DMS153 treated with DMSO at 0.1 percent for 48 hours (cell line): ENCODE measurements around the gene ADD1.

ENCODE experiments used
- DNase-seq: peaks from one replicate; lab custom pipeline; 2025; ENCODE audit not compliant: unreplicated experiment; lab: John Stamatoyannopoulos, UW

The ADD1 gene

GRCh38 chr4:2805712-2806389 lies 37.8 kb upstream of the ADD1 start:
- DNase-seq: no peak

GRCh38 chr4:2806390-2807355 lies 37.0 kb upstream of the ADD1 start:
- no peak for DNase-seq

DNA sequence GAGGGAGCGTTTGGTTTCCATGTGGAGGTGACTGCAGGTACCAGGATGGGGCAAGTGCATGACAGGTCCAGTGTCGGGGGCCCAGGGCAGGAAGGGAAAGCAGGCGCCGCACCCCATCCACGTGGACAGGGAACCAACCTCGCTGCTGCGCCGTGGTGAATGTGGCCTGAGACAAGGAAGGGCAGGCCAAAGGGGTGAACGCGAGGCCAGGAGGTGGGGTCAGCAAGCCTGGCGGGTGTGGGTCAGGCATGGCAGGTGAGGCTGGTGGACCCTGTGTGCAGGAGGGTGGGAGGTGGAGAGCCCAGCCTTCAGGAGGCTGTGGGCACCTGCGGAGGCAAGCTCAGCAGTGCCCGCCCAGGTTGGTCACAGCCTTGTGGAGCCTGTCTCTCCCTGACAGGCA lies 36.1 kb upstream of the ADD1 start:
- DNase-seq: no peak

- no peak for DNase-seq
These were observed 35.6 kb upstream of the ADD1 start for GRCh38 chr4:2808001-2808400.

- no peak for DNase-seq
These were observed 33.9 kb upstream of the ADD1 start for GRCh38 chr4:2809610-2810180.

DNA sequence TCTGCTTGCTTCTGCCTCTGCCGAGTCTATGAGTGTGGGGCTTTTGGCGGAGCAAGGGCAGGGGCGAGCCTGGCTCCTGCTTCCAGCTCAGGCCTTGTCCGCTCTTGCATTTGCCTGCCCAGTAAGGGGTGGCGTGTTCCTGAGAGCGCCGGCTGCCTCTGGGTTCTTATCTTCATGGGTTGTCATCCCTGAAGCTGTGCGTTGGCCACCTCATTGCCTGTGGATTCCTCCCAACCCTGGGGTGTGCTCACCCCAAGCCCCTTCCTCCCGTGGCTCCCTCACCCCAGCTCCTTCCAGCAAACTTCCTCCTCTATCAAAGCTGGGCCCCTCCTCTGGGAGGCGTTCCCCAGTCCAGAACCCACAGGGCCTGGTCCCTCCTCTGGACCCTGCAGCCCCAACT lies 33.3 kb upstream of the ADD1 start:
- DNase-seq: no peak

DNA sequence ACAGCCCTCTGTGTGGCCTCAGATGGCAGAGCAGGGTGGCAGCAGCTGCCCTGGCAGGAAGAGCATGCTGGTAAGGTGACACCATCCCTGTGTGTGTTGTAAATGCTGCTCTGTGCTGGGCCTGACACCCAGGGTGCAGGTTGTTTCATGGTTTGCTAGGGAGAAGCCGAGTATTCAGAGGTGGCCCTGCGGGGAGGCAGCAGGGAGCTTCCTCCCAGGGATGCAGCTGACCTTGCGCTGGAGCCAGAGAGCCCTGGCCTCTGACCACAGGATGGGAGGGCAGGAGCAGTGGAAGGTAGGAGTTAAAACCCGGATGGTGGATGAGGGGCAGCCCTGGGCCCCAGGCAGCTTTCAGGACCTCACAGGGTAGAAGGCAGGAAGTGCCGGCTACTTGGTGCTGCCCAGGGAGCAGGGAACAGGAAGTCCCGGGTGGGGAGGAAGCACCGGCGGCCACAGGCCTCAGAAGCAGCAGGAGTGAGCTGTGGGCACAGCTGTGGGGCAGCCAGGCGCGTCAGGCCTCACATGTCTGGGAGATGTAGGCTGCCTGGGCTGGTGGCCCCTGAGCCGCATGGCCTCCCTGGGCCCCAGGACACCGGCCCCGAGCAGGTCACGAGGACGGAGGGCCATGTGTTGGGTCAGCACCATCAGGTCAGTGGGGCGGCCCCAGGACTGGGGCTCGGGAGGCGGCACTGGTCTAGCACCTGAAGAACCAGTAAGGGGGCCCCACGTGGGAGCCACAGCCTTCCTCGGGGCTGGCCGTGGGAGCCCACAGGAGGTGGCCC lies 31.6 kb upstream of the ADD1 start:
- no peak for DNase-seq

DNA sequence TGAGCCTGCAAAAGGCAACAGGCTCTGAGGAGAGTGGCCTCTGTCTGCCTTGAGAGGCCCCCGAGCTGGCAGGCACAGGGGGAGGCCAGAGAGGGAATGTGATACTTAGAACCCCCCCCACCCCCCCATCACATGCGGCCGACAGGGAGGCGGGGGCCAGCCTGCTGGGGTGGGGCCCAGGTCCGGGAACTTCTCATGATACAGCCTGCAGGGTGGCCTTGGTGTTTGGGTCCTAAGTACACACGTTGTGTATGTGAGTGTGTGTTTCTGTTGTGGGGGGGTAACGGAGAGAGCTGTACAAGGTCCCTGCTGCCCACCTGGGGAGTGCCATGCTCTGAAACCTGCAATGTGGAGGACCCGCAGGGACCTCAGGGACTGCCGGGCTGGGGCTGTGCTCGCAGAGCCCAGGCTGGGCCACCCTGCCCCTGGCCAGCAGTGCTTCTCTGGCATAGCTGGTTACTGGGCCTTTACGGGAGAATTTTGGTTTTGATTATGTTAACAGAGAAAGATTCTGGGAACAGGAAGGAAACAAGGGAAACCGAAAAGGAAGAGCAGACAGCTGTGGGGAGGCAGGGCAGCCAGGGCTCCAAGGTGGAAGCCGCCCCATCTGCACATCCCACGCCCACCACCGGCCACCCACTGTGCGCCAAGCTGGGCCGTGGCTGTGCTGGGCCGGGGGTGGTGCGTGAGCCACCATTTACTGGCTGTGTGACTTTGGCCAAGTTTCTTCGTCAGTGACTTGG lies 30.9 kb upstream of the ADD1 start:
- no peak for DNase-seq

DNA sequence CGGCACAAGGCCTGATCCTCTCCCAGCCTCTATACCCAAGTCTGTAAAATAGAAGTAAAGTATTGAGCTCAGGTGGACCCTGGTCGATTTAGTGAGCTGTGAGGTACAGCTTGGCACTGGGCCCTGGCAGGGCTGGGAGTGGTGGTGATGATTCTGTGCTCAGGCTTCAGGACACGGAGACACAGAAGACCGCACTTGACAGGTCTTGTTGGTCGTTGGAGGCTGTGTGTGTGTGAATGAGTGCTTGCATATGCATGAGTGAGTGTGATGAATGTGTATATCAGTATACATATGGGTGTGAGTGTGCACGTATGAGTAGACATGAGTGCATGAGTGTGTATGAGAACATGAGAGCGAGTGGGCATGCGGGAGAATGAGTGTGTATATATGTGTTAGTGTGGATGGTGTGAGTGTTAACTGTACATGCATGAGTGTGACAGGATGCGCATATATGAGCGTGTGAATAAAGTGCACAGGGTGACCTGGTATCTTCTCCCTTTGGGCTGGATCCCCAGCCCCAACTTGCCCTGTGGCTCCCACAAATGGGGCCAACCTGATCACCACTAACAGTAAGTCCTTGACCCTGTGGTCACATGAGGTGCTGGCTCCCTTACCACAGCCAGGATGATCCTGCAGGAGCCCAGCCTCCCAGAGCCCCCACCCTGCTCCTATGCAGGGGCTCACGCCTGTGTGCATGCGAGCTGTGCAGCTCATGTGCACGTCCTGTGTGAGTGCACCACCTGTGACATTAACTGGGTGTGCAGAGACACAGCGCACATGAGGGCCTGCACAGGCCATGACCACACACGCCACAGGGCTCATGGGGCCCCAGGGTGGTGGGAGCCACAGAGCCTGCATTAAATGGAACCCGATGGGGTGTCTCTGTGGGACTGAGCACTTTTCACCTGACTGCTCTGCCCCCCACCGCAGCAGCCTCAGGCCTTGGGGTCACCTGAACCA lies 29.9 kb upstream of the ADD1 start:
- DNase-seq: no peak

GRCh38 chr4:2814627-2815270 lies 28.9 kb upstream of the ADD1 start:
- no peak for DNase-seq

GRCh38 chr4:2816401-2816954 lies 27.2 kb upstream of the ADD1 start:
- no peak for DNase-seq

DNA sequence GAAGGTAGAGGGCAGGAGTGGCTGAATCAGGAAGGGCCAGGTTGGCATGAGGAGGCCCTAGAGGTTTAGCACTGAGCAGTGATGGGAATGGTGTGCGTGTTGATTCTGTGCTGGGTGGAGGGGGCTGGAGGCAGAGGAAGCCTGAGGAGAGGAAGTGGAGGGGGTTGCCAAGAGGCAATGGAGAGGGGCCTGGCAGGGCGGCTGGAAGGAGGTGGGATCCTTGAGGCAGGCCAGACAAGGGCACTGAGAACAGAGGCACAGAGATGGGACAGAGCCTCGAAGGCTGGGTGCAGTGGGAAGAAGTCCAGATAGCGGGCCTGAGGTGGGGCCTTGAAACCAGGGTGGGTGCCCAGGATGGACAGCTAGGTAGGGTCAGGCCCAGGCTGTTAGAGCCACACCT lies 26.5 kb upstream of the ADD1 start:
- no peak for DNase-seq

DNA sequence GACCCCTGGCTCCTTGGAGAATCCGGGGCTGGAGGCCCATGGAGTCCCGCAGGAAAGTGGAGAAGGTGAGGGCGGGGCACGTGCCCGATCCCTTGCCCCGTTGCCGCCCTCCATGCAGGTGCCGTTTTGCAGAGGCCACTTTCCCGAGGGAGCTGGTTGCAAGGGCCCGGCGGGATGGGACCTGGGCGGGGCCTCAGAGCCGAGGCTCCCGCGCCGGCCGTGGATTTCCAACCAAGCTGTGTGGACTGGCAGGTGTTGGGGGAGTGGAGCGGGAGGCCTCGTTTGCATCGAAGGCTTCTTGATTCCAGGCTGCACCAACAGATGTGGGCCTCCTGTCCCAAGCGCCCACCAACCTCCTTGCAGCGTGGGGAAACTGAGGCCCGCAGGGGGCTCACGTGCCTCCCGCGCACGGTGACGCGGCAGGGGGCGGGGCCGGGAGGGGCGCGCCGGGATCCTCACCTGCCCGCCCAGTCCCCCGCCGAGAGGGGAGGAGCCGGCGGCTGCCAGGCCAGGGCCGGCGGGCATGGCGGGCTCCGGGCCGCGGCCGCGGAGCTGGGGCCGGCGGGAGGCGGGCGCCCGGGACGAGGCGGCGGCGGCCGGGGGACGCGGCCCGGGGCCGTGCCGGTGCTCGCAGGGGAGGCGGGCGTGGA lies 25.8 kb upstream of the ADD1 start:
- no peak for DNase-seq

- no peak for DNase-seq
These were observed 25.2 kb upstream of the ADD1 start for GRCh38 chr4:2818351-2818939.

DNA sequence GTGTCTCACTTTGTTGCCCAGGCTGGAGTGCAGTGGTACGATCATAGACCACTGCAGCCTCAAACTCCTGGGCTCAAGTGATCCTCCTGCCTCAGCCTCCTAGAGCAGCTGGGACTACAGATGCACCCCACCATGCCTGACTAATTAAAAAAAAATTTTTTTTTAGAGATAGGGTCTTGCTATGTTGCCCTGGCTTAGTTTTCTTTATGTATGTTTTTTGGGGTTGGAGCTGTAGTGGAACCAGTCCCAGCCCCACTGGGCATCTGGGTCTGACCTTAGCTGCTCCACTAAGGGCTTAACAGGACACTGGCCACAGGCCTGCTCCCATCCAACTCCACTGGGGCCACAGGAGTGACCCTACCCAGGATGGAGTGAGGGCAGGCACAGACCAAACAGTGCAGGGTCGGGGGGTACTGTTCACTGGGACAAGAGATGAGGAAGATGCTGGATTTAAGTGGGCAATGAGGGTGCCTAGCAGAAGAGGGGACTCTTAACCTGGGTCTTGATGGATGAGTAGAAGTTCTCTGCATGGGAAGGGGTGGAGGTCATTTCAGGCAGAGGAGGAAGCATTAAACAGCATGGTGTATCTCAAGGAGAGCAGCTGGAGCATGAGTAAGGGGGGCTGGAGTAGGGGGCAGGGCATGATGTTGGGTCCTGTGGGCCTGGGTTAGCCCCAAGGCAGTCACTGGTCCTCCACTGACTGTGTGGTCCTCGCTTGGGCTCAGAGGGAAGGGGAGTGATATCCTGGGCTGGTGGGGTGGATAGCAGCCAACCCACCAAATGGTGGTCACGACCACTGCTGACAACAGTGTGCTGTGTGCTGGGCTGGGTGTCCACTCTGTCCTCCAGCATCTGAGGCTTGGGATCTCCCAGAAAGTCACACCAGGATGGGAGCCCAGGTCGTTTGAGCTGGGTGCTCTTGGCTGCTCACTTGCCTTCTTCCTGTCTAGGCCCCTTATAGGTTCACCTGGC lies 24.1 kb upstream of the ADD1 start:
- DNase-seq: no peak

DNA sequence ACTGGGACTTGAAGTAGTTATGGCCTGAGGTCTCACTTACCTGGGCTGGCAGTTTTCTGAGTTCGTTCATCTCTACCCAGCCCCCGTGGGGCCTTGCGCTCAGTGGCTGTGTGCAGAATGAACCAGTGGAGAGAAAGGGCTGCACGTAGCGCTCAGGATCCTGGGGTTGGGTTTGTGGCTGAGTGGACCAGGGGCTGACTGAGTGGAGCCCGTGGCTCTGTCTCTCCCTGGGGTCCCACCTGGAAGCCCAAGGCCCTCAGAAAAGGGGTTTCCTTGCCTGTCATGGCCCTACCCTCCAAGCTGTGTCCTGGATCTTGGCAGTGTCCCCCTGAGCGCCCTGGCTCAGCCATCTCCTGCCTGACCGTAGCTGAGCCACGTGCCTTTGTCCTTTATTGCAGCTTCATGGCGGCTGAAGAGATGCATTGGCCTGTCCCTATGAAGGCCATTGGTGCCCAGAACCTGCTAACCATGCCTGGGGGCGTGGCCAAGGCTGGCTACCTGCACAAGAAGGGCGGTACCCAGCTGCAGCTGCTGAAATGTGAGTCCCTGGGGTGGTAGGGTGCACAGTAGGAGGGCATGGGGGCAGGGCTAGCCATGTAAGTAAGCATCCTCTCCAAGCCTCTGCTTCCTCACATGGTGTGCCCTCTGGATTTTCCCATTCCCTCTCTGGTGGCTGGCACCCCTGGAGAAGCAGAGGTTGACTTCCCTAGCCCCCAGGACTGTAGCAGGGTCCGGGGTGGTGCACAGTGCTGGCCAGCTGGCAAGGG lies 23.2 kb upstream of the ADD1 start:
- DNase-seq: no peak
